HL-60 (cell line): ENCODE data around the gene TLK2.
"Not testable (repeated sequence)": the region's sequence is repeated elsewhere in the genome, so short reads cannot be mapped to it uniquely, and the experiment has no call there.

Experiments
- CTCF ChIP-seq: IDR thresholded peaks from one replicate; pipeline ENCODE4 v1.5.1; 2011; ENCODE audit warnings: low read length, control low read depth, inconsistent platforms; ENCODE audit not compliant: insufficient read depth
- GABPA ChIP-seq: IDR thresholded peaks from 2 replicates; pipeline ENCODE4 v1.6.1; 2012; ENCODE audit warnings: low read depth

DNA sequence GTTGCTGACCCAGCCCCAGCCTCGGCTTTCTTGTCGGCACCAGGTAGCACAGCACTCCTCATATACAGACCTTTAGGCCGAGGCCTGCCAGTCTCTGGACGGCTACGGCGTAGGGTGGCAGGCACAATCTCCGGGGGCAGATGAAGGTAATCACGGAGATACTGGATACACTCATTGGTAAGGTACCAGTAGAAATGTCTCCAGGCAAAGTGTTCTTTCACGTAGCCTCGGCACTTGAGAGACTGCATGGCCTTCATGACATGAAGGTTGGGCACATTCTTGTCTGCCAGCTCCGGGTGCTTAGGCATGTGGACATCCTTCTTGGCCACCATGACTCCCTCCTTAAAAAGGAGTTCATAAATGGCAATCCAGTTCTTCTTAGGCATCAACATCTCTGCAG lies 37.8 kb downstream of the TLK2 start:
- TF ChIP-seq GABPA, CTCF: not testable (repeated sequence)
